ENCODE data around the gene KRT1. TPM values are rescaled to one million over a fixed set of nuclear protein-coding genes. Genes with fewer than 3 reads are reported as not detected.

Gene KRT1
- total and polyA plus RNA-seq, 2 experiments from 2014 or later, result not detected

GRCh38 chr12:52688481-52688880 lies 8.3 kb upstream of the KRT1 start:
- in situ Hi-C loops (cut with MboI), result no loop called here
- no peak overlapping the region for H3K27ac ChIP-seq
- no peaks in the 10 kb centered on the region for H3F3A ChIP-seq (ENCODE audit: insufficient read depth)
- H3K4me2 ChIP-seq (ENCODE audit: unreplicated experiment), result no peak overlapping the region
- no peak for DNase-seq
- H4K20me1 ChIP-seq (ENCODE audit: insufficient read depth), result no peaks in the 10 kb centered on the region
- H3K9ac ChIP-seq, result no peak overlapping the region
- no peak for TF ChIP-seq EZH2 (IDR thresholded peaks at IDR 0.05; ENCODE audit: insufficient read depth, poor library complexity, severe bottlenecking)
- TF ChIP-seq EZH2phosphoT487 (IDR thresholded peaks at IDR 0.05; ENCODE audit: insufficient read depth, low read depth), result no peak
- WGBS, 2 experiments (ENCODE audit: low coverage in 1 of 2, low lambda C conversion rate in 2 of 2, missing lambda C conversion rate in 2 of 2), result 29 to 39% methylated on average over 2 of the region's 2 CpGs
- no peak overlapping the region for H2AFZ ChIP-seq
- H3K9me3 ChIP-seq (ENCODE audit: low read depth), result no peaks in the 10 kb centered on the region
- no peaks in the 10 kb centered on the region for H3K4me1 ChIP-seq (ENCODE audit: insufficient read depth)
- H3K9me2 ChIP-seq (ENCODE audit: insufficient read depth), result no peaks in the 10 kb centered on the region
- no peaks in the 10 kb centered on the region for H3K79me2 ChIP-seq (ENCODE audit: insufficient read depth)
- H3K27me3 ChIP-seq (replicated peaks; ENCODE audit: insufficient read depth), result peaks cover 75% of the 10 kb centered on the region
- H3K36me3 ChIP-seq (ENCODE audit: low read depth), result no peaks in the 10 kb centered on the region
- H3K4me3 ChIP-seq, result no peak overlapping the region

GRCh38 chr12:52687497-52688385 lies 7.5 kb upstream of the KRT1 start:
- peaks cover 75% of the 10 kb centered on the region for H3K27me3 ChIP-seq (replicated peaks; ENCODE audit: insufficient read depth)

GRCh38 chr12:52686756-52687487 lies 6.7 kb upstream of the KRT1 start:
- Histone ChIP-seq H3K27me3 (replicated peaks; ENCODE audit: insufficient read depth) (peaks cover 78% of the 10 kb centered on the region), H3K36me3 (ENCODE audit: low read depth) (no peaks in the 10 kb centered on the region), H3K4me3 (no peak overlapping the region), H3K9me2 (ENCODE audit: insufficient read depth) (no peaks in the 10 kb centered on the region), H4K20me1 (ENCODE audit: insufficient read depth) (no peaks in the 10 kb centered on the region), H3K9me3 (ENCODE audit: low read depth) (no peaks in the 10 kb centered on the region), H3K27ac (no peak overlapping the region), H3F3A (ENCODE audit: insufficient read depth) (no peaks in the 10 kb centered on the region), H2AFZ (no peak overlapping the region), H3K9ac (no peak overlapping the region), H3K4me2 (ENCODE audit: unreplicated experiment) (no peak overlapping the region), H3K4me1 (ENCODE audit: insufficient read depth) (no peaks in the 10 kb centered on the region), H3K79me2 (ENCODE audit: insufficient read depth) (no peaks in the 10 kb centered on the region)
- 43 to 45% methylated on average over 9 of the region's 9 CpGs for WGBS, 2 experiments (ENCODE audit: low coverage in 1 of 2, low lambda C conversion rate in 2 of 2, missing lambda C conversion rate in 2 of 2)
- DNase-seq, result no peak
- TF ChIP-seq EZH2phosphoT487 (IDR thresholded peaks at IDR 0.05; ENCODE audit: insufficient read depth, low read depth), result no peak
- no peak for TF ChIP-seq EZH2 (IDR thresholded peaks at IDR 0.05; ENCODE audit: insufficient read depth, poor library complexity, severe bottlenecking)
- in situ Hi-C loops (cut with MboI), result no loop called here

More at GRCh38 chr12:52687497-52688385, 7.5 kb upstream of the KRT1 start:
- no peaks in the 10 kb centered on the region for H3K9me2 ChIP-seq (ENCODE audit: insufficient read depth)
- no peak overlapping the region for H2AFZ ChIP-seq
- no peaks in the 10 kb centered on the region for H3K36me3 ChIP-seq (ENCODE audit: low read depth)
- TF ChIP-seq EZH2 (IDR thresholded peaks at IDR 0.05; ENCODE audit: insufficient read depth, poor library complexity, severe bottlenecking) (no peak), EZH2phosphoT487 (IDR thresholded peaks at IDR 0.05; ENCODE audit: insufficient read depth, low read depth) (no peak)
- no peak overlapping the region for H3K27ac ChIP-seq
- no peak overlapping the region for H3K4me2 ChIP-seq (ENCODE audit: unreplicated experiment)
- WGBS, 2 experiments (ENCODE audit: low coverage in 1 of 2, low lambda C conversion rate in 2 of 2, missing lambda C conversion rate in 2 of 2), result 70 to 78% methylated on average over 8 of the region's 8 CpGs
- H3K4me1 ChIP-seq (ENCODE audit: insufficient read depth), result no peaks in the 10 kb centered on the region
- H3K9me3 ChIP-seq (ENCODE audit: low read depth), result no peaks in the 10 kb centered on the region
- H3F3A ChIP-seq (ENCODE audit: insufficient read depth), result no peaks in the 10 kb centered on the region
- H4K20me1 ChIP-seq (ENCODE audit: insufficient read depth), result no peaks in the 10 kb centered on the region
- no peak overlapping the region for H3K4me3 ChIP-seq
- no peak overlapping the region for H3K9ac ChIP-seq
- no peak for DNase-seq
- H3K79me2 ChIP-seq (ENCODE audit: insufficient read depth), result no peaks in the 10 kb centered on the region
- in situ Hi-C loops (cut with MboI), result no loop called here

GRCh38 chr12:52686063-52686462 lies 5.9 kb upstream of the KRT1 start:
- Histone ChIP-seq H3K27me3 (replicated peaks; ENCODE audit: insufficient read depth) (peaks cover 79% of the 10 kb centered on the region), H3K9me3 (ENCODE audit: low read depth) (no peaks in the 10 kb centered on the region), H3K9ac (no peak overlapping the region), H2AFZ (no peak overlapping the region), H3K27ac (no peak overlapping the region), H3K79me2 (ENCODE audit: insufficient read depth) (no peaks in the 10 kb centered on the region), H3K9me2 (ENCODE audit: insufficient read depth) (no peaks in the 10 kb centered on the region), H3F3A (ENCODE audit: insufficient read depth) (no peaks in the 10 kb centered on the region), H3K36me3 (ENCODE audit: low read depth) (no peaks in the 10 kb centered on the region), H3K4me2 (ENCODE audit: unreplicated experiment) (no peak overlapping the region), H4K20me1 (ENCODE audit: insufficient read depth) (no peaks in the 10 kb centered on the region), H3K4me3 (no peak overlapping the region), H3K4me1 (ENCODE audit: insufficient read depth) (no peaks in the 10 kb centered on the region)
- no peak for DNase-seq
- 35 to 42% methylated on average over 3 of the region's 3 CpGs for WGBS, 2 experiments (ENCODE audit: low coverage in 1 of 2, low lambda C conversion rate in 2 of 2, missing lambda C conversion rate in 2 of 2)
- in situ Hi-C loops (cut with MboI), result no loop called here
- TF ChIP-seq EZH2phosphoT487 (IDR thresholded peaks at IDR 0.05; ENCODE audit: insufficient read depth, low read depth) (no peak), EZH2 (IDR thresholded peaks at IDR 0.05; ENCODE audit: insufficient read depth, poor library complexity, severe bottlenecking) (no peak)

All from GM23248 (cell line).